Activated gamma-delta T cell treated with Interleukin-2 at 50 U/mL for 16 hours (primary cell): ENCODE data around the gene PATJ.
"Not testable (repeated sequence)": the region's sequence is repeated elsewhere in the genome, so short reads cannot be mapped to it uniquely, and the experiment has no call there.

ENCODE experiments used
- DNase-seq: peaks from one replicate; pipeline ENCODE4 v3.0.0-alpha.2; 2020

PATJ gene

DNA sequence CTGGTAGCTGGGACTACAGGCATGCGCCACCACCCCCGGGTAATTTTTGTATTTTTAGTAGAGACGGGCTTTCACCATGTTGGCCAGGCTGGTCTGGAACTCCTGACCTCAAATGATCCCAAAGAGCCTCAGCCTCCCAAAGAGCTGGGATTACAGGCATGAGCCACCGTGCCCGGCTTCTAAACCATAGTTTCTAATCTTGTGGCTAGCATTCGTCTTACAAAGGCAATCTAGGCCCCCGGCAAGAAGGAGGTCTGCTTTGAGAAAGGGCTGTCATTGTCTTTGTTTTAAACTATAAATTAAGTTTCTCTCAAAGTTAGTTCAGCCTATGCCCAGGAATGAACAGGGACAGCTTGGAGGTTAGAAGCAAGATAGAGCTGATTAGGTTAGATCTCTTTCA is 442.1 kb downstream of the PATJ start:
- no peak for DNase-seq

DNA sequence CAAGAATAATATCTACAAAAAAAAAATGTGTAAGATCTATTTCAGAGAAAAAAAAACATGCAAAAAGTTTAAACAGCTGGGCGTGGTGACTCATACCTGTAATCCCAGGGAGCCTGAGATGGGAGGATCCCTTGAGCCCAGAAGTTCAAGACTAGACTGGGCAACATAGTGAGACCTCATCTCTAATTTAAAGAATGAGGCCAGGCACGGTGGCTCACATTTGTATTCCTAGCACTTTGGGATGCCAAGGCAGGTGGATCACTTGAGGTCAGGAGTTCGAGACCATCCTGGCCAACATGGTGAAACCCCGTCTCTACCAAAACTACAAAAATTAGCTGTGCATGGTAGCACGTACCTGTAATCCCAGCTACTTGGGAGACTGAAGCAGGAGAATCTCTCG is 443.0 kb downstream of the PATJ start:
- not testable (repeated sequence) for DNase-seq

DNA sequence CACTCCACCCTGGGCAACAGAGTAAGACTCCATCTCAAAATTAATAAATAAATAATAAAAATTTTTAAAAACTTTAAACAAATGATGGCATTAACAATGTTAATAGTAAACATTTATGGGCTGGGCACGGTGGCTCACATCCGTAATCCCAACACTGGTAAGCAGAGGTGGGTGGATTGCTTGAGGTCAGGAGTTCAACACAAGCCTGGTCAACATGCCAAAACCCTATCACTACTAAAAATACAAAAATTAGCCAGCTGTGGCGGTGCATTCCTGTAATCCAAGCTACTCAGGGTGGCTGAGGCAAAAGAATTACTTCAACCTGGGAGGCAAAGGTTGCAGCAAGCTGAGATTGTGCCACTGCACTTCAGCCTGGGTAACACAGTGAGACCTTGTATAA is 443.4 kb downstream of the PATJ start:
- no peak for DNase-seq

DNA sequence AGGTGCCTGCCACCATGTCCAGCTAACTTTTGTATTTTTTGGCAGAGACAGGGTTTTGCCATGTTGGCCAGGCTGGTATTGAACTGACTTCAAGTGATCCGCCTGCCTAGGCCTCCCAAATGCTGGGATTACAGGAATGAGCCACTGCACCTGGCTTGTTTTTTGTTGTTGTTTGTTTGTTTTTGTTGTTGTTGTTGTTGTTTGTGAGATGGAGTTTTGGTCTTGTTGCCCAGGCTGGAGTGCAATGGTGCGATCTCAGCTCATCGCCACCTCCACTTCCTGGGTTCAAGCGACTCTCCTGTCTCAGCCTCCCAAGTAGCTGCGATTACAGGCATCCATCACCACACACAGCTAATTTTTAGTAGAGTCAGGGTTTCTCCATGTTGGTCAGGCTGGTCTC is 445.3 kb downstream of the PATJ start:
- DNase-seq = no peak

DNA sequence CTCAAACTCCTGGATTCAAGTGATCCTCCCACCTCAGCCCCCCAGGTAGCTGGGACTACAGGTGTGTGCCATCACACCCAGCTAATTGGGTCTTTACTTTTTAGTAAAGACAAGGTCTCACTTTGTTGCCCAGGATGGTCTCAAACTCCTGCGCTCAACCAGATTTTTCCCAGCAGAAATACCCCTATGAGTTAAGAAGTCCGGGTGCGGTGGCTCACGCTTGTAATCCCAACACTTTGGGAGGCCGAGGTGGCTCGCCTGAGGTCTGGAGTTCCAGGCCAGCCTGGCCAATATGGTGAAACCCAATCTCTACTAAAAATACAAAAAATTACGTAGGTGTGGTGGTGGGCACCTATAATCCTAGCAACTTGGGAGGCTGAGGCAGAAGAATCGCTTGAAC is 445.8 kb downstream of the PATJ start:
- no peak for DNase-seq

DNA sequence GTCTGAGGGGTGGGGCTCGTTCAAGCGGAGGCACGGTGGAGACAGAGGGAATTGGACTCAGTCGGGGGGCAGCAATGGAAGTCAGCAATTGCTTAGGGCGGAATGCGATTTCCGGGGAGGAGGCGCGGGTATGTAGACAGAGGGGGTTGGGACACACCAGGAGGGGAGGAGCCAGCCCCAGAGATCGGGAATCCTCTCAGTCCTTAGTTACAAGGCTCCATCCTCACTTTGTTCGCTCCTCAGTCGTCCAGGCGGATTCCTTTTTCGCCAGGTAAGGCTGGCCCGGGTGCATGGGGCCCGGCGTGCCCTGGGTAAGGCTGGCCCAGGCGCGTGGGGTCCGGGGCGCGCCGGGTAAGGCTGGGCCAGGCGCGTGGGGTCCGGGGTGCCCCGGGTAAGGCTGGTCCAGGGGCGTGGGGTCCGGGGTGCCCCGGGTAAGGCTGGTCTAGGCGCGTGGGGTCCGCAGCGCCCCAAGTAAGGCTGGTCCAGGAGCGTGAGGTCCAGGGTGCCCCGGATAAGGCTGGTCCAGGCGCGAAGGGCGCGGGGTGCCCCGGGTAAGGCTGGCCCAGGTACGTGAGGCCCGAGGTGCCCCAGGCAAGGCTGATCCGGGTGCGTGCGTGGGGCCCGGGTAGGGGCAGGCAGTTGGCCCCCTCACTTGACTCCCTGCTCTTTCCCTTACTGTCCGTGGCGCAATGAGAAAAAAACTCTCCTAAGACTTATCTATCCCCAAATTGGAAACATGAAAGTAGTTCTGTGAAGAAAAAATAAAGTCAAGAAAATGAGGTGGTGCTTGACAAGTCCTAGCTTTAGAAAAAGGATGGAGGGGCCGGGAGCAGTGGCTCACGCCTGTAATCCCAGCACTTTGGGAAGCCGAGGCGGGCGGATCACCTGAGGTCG is 452.6 kb downstream of the PATJ start, which contains the start of gene L1TD1:
L1TD1 (plus strand) TSS at position 199 of the 894 bp plus-strand sequence. CDS start 11,780 bp downstream, outside the sequence.
- no peak for DNase-seq

DNA sequence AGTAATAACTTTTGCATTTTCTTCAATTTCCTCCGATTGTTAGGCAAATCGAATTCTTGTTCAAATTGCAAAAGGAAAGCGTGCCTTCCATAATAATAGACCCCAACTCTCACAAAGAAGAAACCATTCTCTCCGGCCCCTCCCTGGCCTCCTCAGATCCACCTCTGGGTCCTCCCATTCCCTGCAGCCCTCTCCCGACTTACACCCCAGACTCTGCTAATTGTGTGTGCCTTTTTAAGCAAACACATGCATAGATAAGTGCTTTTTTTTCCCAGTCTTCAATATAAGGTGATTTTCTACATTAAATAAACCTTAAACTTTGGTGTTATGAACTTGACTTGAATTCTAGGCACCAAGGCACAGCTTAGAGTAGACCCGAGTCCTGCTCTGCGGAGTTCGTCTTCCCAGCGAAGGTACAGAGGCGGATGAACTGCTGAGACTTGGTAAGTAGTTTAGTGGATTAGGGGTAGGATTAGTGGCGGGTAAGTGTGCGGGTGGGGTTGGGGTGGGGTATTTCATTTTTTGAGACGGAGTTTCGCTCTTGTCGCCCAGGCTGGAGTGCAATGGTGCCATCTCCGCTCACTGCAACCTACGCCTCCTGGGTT is 453.9 kb downstream of the PATJ start:
- DNase-seq = no peak

DNA sequence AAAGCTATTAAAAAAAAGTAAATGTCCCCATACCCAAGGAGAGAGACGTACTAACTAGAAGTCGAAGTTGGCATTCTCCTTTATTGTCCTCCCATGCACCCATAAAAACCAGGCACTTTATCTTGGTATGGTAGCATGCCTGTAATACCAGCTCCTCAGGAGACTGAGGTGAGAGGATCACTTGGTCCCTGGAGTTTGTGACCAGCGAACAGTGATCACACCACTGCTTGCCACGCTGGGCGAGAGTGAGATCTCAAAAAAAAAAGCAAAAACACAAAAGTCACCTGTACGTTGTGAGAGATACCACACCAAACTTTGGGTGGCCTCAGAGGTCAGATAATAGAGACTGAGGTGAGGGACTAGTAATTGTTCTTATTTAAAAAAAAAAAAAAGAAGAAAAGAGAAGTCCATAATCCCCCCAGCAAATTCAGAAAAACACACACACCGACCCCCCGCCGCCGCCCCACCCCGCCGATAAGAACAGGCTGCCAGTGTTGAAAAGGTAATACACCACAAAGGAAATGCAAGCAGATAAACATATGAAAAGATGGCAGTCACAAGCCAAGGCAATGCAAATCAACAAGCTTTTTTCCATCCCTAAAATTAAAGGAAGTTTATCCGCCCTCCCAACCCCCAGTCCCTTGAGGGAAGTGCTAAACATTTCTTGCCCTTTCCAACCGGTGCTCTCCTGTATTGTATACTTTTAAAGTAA is 455.9 kb downstream of the PATJ start:
- DNase-seq = no peak

DNA sequence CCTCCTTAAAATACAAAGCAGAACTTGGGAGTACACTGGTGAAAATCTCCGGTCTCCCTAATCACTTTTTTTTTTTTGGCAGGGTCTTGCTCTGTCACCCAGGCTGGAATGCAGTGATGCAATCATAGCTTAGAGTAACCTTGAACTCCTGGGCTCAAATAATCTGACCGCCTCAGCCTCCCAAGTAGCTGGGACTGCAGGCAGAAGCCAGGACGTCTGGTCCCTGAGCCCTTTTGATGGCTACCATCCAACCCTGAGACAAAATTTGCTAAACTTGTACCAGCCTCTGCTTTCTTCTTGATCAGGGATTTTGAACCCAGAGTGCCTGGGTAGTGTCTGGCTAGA is 456.5 kb downstream of the PATJ start:
- no peak for DNase-seq

DNA sequence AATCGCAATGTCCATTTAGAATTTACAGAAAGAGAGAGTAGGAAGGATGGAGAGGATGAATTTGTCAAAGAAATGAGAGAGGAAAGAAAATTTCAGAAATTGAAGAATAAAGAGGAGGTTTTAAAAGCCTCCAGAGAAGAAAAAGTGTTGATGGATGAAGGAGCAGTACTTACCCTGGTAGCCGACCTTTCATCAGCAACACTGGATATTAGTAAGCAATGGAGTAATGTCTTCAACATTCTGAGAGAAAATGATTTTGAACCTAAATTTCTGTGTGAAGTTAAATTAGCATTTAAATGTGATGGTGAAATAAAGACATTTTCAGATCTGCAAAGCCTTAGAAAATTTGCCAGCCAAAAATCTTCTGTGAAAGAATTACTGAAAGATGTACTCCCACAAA is 464.9 kb downstream of the PATJ start:
- DNase-seq = no peak

DNA sequence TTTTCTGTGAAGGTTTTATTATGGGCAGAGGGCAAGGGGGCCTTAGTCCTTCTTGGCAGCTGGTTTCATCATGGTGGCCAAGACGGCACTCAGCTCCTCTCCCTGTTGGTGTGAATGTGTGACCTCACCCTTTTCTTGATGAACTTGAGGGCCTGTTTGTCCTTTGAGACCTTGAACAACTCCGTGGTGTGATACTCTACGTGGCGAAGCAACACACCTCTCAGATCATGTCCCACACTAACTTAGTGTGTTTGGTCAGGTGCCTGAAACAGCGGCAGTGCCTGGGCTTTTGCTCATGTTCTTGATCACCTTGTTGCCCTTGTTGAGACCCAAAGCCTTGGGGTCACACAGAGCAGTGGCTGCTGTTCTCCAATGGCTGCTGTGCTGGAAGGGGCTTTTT is 465.8 kb downstream of the PATJ start:
- no peak for DNase-seq

DNA sequence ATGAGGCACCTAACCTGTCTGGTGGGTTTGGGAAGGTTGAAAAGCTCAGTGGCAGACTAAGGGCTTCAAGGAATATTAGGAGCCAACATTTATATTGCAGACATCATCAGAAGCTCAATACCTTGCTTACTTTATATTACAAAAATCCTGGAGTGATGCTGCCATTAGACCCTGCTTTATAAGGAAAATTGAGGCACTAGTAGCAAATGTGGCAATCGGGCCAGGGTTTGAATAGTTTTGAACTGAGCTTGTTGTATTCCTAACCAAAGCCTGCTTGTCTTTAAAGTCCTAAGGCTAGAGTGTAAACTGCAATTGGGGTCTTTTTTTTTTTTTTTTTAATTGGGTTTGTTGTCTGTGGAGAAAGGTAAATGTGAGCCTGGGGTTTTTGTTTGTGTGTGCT is 466.7 kb downstream of the PATJ start:
- DNase-seq = no peak

DNA sequence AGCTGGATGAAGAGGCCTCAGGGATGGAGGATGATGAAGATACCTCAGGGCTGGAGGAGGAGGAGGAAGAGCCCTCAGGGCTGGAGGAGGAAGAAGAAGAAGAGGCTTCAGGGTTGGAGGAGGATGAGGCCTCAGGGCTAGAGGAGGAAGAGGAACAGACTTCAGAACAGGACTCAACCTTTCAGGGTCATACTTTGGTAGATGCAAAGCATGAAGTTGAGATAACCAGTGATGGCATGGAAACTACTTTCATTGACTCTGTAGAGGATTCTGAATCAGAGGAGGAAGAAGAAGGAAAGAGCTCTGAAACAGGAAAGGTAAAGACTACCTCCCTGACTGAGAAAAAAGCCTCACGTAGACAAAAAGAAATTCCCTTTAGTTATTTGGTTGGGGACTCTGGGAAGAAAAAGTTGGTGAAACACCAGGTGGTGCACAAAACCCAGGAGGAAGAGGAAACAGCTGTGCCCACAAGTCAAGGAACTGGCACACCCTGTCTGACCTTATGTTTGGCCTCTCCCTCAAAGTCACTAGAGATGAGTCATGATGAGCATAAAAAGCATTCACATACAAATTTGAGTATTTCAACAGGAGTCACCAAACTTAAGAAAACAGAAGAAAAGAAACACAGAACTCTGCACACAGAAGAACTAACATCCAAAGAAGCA is 467.8 kb downstream of the PATJ start:
- no peak for DNase-seq

DNA sequence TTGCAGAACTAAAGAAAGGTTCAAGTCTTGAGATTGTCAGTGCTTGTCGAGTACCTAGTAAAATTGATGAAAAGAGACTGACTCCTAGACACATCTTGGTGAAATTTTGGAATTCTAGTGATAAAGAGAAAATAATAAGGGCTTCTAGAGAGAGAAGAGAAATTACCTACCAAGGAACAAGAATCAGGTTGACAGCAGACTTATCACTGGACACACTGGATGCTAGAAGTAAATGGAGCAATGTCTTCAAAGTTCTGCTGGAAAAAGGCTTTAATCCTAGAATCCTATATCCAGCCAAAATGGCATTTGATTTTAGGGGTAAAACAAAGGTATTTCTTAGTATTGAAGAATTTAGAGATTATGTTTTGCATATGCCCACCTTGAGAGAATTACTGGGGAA is 468.7 kb downstream of the PATJ start:
- DNase-seq = no peak

DNA sequence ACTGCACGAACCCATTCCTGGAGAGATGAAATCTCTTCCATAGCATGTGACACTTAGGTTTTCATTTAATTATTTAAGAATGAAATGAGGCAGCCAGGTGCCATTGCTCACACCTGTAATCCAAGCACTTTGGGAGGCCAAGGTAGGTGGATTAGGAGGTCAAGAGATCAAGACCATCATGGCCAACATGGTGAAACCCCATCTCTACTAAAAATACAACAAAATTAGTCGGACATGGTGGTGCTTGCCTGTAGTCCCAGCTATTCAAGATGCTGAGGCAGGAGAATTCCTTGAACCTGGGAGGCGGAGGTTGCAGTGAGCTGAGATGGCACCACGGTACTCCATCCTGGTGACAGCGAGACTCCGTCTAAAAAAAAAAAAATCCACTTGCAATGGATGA is 470.1 kb downstream of the PATJ start:
- no peak for DNase-seq

DNA sequence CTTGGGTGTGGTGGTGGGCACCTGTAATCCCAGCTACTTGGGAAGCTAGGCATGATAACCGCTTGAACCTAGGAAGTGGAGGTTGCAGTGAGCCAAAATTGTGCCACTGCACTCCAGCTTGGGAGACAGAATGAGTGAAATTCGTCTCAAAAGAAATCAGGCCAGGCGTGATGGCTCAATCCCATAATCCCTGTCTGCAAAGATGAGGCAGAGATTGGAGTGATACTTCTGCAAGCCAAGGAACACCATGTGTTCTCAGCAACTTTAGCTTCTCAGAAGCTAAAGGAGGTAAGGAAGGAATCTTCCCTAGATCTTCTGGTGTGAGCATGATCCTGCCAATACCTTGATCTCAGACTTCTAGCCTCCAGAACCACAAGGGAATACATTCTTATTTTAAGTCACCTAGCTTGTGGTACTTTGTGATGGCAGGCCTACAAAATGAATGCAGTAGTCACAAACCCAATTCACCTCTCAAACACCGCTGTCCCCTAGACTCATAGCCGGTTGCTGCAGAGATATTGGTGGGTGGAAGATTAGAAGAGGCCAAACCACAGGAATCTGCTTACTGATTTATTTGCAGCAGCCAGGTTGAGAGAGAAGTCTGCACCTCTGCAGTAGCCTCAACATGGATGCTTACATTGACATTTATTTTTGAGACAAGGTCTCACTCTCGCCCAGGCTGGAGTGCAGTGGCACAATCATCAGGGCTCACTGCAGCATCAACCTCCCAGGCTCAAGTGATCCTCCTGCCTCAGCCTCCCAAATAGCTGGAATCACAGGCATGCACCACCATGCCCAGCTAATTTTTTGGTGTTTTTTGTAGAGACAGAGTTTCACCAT is 471.0 kb downstream of the PATJ start:
- DNase-seq = no peak

DNA sequence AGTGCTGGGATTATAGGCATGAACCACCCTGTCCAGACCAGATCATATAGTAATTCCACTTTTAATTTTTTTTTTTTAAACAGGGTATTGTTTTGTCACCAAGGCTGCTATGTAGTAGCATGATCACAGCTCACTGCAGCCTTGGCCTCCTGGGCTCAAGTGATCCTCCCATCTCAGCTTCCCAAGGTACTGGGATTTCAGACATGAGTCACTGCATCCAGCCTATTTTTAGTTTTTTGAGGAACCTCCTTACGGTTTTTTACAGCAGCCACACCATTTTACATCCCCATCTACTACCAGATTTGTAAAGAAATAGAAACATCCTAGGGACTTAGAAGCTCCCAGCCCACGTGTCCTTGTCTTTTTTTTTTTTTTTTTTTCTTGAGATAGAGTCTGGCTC is 476.3 kb downstream of the PATJ start:
- no peak for DNase-seq

DNA sequence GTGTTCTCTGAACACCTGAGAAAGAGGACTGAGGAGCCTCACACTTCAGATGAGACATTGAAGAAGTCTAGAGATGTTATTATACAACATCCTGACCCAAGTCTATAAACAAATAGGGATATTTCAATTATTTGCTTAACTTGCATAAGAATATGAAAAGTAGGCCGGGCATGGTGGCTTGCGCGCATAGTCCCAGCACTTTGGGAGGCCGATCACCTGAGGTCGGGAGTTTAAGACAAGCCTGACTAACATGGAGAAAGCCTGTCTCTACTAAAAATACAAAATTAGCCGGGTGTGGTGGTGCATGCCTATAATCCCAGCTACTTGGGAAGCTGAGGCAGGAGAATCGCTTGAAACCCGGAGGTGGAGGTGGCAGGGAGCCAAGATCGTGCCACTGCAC is 478.2 kb downstream of the PATJ start:
- not testable (repeated sequence) for DNase-seq

DNA sequence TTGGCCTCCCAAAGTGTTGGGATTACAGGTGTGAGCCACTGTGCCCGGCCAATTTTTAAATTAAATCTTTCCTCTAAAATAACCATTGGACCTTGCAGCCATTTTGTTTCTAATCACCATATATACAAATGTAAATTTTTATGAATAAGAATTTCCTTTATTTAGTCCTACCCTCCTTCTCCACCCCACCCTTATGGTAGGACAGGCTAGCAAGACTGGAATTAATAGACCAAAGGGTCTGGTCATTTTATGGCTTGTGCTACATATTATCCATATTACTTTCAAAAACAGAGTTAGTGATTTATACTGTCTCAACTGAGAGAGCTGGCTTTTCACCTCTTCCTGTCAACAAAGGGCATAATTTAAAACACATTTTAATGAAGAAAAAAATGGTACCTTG is 478.9 kb downstream of the PATJ start:
- DNase-seq = no peak

DNA sequence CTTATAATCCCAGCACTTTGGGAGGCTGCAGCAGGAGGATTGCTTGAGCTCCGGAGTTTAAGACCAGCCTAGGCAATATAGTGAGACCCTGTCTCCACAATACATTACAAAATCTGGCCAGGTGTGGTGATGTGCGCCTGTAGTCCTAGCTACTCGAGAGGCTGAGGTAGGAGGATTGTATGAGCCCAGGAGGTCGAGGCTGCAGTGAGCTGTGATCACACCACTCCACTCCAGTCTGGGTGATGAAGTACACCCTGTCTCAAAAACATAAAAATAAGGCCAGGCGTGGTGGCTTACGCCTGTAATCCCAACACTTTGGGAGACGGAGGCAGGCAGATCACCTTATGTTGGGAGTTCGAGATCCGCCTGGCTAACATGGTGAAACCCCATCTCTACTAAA is 480.0 kb downstream of the PATJ start:
- no peak for DNase-seq

DNA sequence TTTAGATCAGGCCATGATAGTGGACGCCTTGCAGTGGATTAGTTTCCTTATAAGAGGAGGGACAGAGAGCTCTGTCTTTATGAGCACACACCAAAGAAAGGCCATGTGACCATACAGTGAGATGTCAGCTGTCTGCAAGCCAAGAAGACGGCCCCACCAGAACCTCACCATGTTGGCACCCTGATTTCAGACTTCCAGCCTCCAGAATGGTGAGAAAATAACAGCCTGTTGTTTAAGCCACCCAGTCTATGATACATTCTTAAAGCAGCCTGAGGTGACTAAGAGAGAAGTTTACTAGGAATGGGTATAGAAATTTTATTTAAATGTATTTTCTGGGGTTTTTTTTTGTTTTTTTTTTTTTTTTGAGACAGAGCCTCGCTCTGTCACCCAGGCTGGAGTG is 481.9 kb downstream of the PATJ start:
- DNase-seq = no peak

DNA sequence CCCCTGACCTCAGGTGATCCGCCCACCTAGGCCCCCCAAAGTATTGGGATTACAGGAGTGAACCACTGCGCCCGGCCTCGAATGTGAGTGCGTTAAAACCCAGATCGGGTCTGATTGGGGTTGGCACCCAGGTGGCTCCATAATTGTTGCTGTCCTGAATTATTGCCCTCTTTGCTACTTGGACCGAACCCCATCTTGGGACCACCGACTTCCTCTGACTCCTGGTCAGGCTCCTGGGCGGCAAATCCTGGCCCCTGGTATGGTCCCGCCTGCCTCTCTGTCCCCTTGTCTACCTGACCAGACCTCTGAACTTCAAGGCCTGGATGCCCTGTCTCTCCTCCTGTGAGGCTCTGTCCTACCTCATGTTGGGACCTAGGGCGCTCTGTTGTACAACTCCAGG is 485.2 kb downstream of the PATJ start:
- DNase-seq = no peak
